ENCODE measurements around the gene OTUD3. TPM values are rescaled to one million over a fixed set of nuclear protein-coding genes. Genes with fewer than 3 reads are reported as not detected.

Gene OTUD3
- total and polyA plus RNA-seq, 2 of the 4 experiments (the other 2 are of a cell fraction): 2.9 to 3.1 TPM

DNA sequence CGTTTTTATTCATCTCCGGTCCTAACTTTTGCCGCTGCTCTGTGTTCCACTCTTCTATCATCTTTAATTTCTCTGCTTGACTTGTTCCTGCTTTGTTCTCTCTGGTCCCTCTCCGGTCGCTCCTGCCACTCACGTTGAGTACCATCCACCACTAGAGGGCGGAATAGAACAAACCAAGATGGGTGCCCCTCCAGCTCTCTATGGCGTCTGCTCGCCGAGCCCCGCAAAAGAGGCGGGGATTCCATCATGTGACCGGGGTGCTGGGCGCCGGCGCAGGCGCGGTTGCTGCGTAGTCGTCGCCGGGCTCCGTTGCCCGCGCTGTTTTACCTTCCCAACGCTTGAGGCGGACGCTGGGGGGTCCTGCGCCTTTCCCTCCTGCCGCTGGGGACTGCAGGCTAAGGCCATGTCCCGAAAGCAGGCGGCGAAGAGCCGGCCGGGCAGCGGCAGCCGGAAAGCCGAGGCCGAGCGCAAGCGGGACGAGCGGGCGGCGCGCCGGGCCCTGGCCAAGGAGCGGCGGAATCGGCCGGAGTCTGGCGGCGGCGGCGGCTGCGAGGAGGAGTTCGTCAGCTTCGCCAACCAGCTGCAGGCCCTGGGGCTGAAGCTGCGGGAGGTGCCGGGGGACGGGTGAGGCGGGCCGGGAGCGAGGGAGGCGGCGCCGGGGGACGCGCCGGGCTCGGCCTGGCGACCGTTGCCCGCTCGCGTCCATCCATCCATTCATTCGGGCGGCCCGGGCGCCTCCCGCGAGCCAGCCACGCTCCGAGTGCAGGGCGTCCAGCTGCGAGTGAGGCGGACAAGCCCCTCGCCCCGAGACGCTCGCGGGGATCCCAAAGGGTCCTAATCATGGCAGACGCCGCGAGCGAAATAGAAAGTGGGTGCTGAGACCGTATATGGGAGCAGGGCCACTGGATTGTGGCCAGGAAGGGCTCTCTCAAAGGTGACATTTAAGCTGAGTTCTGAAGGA is at the start of gene OTUD3 (continued):
- TF ChIP-seq CEBPB (IDR thresholded peaks at IDR 0.05; ENCODE audit: low read depth, low read length): no peak
- 0 out of 2 replicates have a peak, but pooled peaks have one; percentile 57 for TF ChIP-seq CHD1 (IDR thresholded peaks at IDR 0.05; ENCODE audit: low read depth, low read length)
- peak; percentile 49 for TF ChIP-seq RAD21 (IDR thresholded peaks at IDR 0.05; ENCODE audit: low read length)
- peak; percentile 74 for TF ChIP-seq MAZ (IDR thresholded peaks at IDR 0.05; ENCODE audit: borderline replicate concordance, low read depth, low read length)
- no peak for TF ChIP-seq NFE2L2 (IDR thresholded peaks at IDR 0.05; ENCODE audit: low read depth, low read length)
- 0 out of 2 replicates have a peak, but pooled peaks have one; percentile 27 for TF ChIP-seq BHLHE40 (IDR thresholded peaks at IDR 0.05; ENCODE audit: low read depth, low read length)

All from IMR-90 (cell line).